Measurements from ENCODE around the gene MT1G.

The MT1G gene

DNA sequence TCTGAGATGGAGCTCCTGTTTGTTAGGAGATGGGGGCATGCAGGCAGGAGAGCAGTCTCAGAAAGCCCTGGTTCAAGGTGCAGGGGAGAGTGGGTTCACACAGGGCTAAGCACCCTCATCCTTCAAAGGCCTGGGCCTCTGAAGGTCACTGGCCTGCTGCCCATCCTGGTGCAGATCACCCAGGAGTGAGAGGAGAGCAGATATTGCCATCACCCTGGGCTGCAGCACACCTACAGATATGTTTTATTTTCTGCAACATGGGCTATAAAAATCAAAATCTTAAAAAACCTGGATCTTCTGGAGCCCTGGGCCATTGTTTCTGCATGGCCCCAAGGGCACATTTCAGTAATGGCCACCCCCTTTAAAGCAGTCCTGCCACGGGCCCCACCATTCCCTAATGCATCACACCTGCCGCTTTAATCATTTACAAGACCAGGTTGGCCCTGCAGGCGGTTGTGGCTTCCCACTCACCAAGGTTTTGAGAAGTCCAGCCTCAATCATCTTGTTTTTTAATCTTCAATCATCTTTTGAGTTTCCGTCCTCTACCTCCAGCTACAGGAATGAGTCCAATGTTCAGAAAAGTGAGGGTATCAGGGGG, 41.7 kb upstream of the MT1G start:
- TF ChIP-seq, protein P1, sequence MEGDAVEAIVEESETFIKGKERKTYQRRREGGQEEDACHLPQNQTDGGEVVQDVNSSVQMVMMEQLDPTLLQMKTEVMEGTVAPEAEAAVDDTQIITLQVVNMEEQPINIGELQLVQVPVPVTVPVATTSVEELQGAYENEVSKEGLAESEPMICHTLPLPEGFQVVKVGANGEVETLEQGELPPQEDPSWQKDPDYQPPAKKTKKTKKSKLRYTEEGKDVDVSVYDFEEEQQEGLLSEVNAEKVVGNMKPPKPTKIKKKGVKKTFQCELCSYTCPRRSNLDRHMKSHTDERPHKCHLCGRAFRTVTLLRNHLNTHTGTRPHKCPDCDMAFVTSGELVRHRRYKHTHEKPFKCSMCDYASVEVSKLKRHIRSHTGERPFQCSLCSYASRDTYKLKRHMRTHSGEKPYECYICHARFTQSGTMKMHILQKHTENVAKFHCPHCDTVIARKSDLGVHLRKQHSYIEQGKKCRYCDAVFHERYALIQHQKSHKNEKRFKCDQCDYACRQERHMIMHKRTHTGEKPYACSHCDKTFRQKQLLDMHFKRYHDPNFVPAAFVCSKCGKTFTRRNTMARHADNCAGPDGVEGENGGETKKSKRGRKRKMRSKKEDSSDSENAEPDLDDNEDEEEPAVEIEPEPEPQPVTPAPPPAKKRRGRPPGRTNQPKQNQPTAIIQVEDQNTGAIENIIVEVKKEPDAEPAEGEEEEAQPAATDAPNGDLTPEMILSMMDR (conservative IDR thresholded peaks at IDR 0.05; ENCODE audit: low read depth, low read length) = no peak
- no peak overlapping the region for H3K4me3 ChIP-seq (ENCODE audit: low read length)
- no peak for DNase-seq (ENCODE audit: low read depth)

DNA sequence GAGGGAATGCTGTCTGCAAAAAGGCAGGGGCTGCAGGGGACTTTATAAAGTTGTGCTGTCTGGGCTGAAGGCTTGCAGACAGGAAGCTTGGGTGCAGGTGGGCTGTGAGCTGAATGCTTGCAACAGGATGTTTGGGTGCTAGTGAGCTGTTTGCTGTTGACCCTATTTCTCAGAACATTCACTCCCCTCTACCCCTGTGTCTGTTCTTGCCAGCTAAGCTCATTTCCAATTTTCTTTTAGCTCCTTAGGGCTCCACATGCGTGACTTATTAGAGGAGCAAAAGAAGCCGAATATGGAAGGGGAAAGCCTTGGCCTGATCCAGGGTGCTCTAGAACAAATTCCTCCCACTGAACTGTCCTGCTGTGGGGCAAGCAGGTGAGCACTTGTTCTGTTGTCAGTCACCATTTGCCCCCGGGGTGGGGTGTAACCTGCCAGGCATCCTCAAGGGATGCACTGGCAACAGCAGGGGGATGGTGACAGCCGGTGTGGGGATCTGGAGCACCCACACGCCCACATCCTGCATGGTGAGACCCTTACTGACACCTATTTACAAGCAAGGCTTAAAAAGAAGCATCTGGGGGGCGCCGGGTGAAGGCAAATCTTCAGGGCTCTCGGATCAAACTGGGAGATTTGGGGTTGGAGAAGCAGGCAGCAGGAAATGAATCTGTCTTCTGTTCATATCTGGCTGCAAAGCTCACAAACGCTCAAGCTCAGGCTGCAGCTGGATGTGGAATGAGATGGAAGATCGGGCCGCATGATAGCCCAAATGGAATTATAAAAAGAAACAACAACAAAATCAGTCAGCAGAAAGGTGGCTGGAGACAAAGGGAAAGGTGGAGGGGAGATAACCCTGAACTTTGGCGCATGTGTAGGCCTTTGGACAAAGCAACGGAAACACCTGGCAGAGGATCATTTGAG, 40.9 kb upstream of the MT1G start:
- DNase-seq (ENCODE audit: low read depth) = no peak
- TF ChIP-seq, protein P1 (conservative IDR thresholded peaks at IDR 0.05; ENCODE audit: low read depth, low read length) = no peak
- no peak overlapping the region for H3K4me3 ChIP-seq (ENCODE audit: low read length)

DNA sequence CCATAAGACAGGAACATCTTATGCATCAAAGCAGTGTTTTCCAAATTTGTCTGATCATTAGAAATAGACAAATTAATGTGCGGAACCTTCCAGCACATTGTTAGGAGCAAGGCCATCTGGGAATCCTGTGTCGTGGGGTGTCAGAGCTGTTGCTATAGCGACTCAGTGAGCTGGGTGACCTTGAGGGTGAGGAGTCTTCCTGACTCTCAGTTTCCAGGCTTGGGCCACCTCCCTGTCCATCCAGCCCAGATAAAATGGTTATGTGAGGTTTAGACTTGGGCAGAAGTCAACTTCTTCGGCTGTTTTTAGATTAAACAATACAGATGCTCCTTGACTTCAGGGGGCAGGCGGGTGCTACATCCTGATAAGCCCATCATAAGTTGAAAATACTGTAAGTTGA, 35.0 kb upstream of the MT1G start:
- TF ChIP-seq, protein P1 (conservative IDR thresholded peaks at IDR 0.05; ENCODE audit: low read depth, low read length) = no peak
- H3K4me3 ChIP-seq (ENCODE audit: low read length) = no peak overlapping the region
- DNase-seq (ENCODE audit: low read depth) = no peak

DNA sequence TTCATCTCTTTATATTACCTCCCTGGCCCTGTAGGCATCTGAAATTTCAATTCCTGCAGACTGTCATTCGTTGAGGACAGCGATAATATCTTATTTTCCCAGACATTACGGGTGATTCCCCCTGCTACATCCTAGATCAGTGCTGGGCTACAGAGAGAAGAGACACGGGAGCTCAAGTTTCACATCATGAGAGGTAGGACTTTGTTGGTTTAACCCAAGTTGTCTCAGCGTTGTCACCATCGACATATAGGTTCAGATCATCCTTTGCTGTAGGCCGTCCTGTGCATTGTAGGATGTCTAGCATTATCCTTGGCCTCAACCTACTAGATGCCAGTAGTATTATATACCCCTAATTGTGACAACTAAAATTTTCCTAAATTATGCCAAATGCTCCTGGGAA, 33.7 kb upstream of the MT1G start:
- no peak overlapping the region for H3K4me3 ChIP-seq (ENCODE audit: low read length)
- TF ChIP-seq, protein P1 (conservative IDR thresholded peaks at IDR 0.05; ENCODE audit: low read depth, low read length) = no peak
- no peak for DNase-seq (ENCODE audit: low read depth)

DNA sequence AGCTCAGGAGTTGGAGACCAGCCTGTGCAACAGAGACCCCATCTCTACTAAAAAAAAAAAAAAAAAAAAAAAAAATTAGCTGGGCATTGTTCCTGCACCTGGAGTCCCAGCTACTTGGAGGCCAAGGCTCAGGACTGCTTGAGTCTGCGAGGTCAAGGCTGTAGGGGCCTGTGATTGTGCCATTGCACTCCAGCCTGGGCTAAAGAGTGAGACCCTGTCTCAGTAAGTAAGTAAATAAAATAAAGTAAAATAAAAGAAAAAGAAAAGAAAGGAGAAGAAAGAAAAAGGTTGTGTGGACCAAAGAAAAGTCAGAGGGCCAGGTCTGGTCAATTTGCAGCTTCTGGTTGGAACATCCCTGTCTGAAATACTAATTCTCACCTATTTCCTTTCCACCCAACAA, 32.8 kb upstream of the MT1G start:
- H3K4me3 ChIP-seq (ENCODE audit: low read length) = no peak overlapping the region
- TF ChIP-seq, protein P1 (conservative IDR thresholded peaks at IDR 0.05; ENCODE audit: low read depth, low read length) = no peak
- no peak for DNase-seq (ENCODE audit: low read depth)

DNA sequence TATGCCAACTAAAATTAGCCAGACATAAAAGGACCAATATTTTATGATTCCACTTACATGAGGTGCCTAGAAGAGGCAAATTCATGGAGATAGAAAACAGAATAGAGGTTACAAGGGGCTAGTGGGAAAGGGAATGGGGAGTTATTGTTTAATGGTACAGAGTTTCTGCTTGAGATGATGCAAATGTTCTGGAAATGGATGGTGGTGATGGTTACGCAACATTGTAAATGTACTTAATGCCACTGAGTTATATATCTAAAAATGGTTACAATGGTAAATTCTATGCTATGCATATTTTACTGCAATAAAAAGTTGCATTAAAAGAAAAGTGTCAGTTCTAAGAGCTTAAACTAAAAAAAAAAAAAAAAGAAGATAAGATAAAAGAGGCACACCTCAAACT, 32.3 kb upstream of the MT1G start:
- no peak for DNase-seq (ENCODE audit: low read depth)
- no peak overlapping the region for H3K4me3 ChIP-seq (ENCODE audit: low read length)
- TF ChIP-seq, protein P1 (conservative IDR thresholded peaks at IDR 0.05; ENCODE audit: low read depth, low read length) = no peak

Data from retinal pigment epithelial cell (primary cell).